Thyroid gland (tissue), 4 donors: ENCODE results near the gene LRMDA. TPM values are rescaled to one million over a fixed set of nuclear protein-coding genes. Genes with fewer than 3 reads are reported as not detected.
A peak's percentile ranks its signal among the peaks of the same experiment; 100 is the strongest.

ENCODE experiments used
- DNase-seq, 2 donors: peaks; one replicate each; pipeline ENCODE4 v3.0.0-alpha.2; 2019
- H3K27ac ChIP-seq, 3 donors: fragments of 200-600 bp; sonication (generic); 1 replicate in 2 of 3; 2 replicates in 1 of 3; pipeline ENCODE4 v1.5.1; 2016 to 2019; ENCODE audit warnings: mild to moderate bottlenecking in 1 of 3, moderate library complexity in 1 of 3
- H3K27me3 ChIP-seq: fragments of 200-600 bp; sonication (generic); one replicate; pipeline ENCODE4 v1.5.1; 2019
- H3K36me3 ChIP-seq, 2 donors: fragments of 200-600 bp; sonication (generic); one replicate each; pipeline ENCODE4 v1.5.1; 2016 to 2019
- H3K4me1 ChIP-seq, 2 donors: fragments of 200-600 bp; sonication (generic); one replicate each; pipeline ENCODE4 v1.5.1; 2017 to 2019
- H3K4me3 ChIP-seq, 3 donors: fragments of 200-600 bp; sonication (generic); replicated peaks in 1 of 3; 1 replicate in 2 of 3; 2 replicates in 1 of 3; pipeline ENCODE4 v1.5.1; 2016; ENCODE audit warnings: mild to moderate bottlenecking in 1 of 3
- H3K9me3 ChIP-seq: fragments of 200-600 bp; sonication (generic); one replicate; pipeline ENCODE4 v1.5.1; 2017
- POLR2A ChIP-seq, 2 donors: fragments of 450-650 bp; IDR thresholded peaks; one replicate each; pipeline ENCODE4 v1.6.1; 2017; ENCODE audit warnings: antibody characterized with exemption in 2 of 2, mild to moderate bottlenecking in 2 of 2, moderate library complexity in 1 of 2
- WGBS, 2 donors: methylation state at CpG; one replicate each; pipeline ENCODE4 v1.1.5; 2017; 5-methylcytosine and 5-hydroxymethylcytosine counted together
- intact Hi-C: fragments of 100-400 bp; cut with DNase I; formaldehyde crosslinking; loops from one replicate; pipeline ENCODE4 v1.15.1; 2023
- total RNA-seq, 4 donors: library from RNA; depleted of rRNA; stranded (reverse); fragments of >200 nt; gene quantifications; one replicate each; pipeline ENCODE4 v1.2.3, GENCODE V29; 2016
- TF ChIP-seq, protein P1 (sequence below), 6 experiments: fragments of 200-600 bp in 3 of 6; fragments of 450-650 bp in 3 of 6; sonication (generic) in 3 of 6; IDR thresholded peaks; one replicate each; pipeline ENCODE4 v1.5.1; 2016 to 2019; ENCODE audit warnings: antibody characterized with exemption in 6 of 6, mild to moderate bottlenecking in 2 of 6, inconsistent platforms in 1 of 6, moderate library complexity in 1 of 6

Gene LRMDA
- total RNA-seq, 4 donors from 2014 or later: 16.5 to 31.7 (median 23.2) TPM

DNA sequence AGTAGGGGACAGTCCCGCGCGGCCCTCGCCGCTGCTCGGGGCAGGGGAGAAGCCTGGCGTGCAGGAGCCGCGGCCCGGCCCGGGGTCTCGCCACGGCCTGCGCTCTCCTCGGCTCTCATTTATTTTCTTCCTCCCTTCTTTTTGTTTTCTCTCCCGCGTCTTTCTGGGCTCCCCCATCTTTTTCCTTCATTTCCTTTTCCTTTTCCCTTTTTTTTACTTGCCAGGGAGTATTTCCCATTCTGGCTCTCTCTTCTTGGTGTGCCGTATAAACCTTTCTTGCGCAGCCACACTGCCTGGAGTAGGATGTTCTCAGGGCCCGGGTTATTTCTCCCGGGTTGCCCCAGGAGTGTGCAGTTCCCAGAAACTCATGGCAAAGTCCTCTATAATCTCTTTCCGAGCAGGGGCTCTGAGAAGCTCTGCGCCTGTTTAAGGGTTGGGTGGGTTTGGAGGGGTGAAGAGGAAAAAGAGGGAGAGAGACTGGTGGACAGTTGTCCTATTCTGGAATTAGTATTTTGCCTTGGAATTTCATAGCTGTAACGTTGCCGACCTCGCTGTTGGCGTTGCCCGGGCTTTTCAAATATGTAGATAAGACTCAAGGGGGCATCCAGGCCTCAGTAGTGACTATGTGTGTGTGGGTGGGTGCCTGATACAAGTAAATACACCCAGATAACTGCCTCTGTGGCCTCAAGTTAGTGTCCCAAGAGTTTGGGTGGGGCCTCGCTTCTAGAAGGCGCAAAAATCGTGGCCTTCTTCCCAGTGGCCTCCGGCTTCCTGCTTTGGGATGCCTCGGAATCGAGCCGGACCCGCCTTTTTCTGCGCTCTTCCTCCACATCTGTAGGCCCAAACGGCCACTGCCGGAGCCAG is 25.6 kb upstream of the LRMDA start:
- WGBS, 2 donors: 82 to 84% methylated on average over 31 to 37 of the region's 39 CpGs
- peak in 1 of 2 donors; percentile 5 for DNase-seq
- H3K9me3 ChIP-seq: no peaks in the 10 kb centered on the region
- intact Hi-C loops: no loop called here
- TF ChIP-seq POLR2A (IDR thresholded peaks at IDR 0.05): no peak
- TF ChIP-seq, protein P1, sequence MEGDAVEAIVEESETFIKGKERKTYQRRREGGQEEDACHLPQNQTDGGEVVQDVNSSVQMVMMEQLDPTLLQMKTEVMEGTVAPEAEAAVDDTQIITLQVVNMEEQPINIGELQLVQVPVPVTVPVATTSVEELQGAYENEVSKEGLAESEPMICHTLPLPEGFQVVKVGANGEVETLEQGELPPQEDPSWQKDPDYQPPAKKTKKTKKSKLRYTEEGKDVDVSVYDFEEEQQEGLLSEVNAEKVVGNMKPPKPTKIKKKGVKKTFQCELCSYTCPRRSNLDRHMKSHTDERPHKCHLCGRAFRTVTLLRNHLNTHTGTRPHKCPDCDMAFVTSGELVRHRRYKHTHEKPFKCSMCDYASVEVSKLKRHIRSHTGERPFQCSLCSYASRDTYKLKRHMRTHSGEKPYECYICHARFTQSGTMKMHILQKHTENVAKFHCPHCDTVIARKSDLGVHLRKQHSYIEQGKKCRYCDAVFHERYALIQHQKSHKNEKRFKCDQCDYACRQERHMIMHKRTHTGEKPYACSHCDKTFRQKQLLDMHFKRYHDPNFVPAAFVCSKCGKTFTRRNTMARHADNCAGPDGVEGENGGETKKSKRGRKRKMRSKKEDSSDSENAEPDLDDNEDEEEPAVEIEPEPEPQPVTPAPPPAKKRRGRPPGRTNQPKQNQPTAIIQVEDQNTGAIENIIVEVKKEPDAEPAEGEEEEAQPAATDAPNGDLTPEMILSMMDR (IDR thresholded peaks at IDR 0.05): no peak
- H3K4me3 ChIP-seq: no peak overlapping the region
- H3K36me3 ChIP-seq: no peaks in the 10 kb centered on the region
- no peaks in the 10 kb centered on the region for H3K27me3 ChIP-seq
- peaks cover 9 to 14% of the 10 kb centered on the region in 2 donors for H3K4me1 ChIP-seq
- H3K27ac ChIP-seq: peak overlapping the region in 2 of 3 donors; percentile 30 to 98

DNA sequence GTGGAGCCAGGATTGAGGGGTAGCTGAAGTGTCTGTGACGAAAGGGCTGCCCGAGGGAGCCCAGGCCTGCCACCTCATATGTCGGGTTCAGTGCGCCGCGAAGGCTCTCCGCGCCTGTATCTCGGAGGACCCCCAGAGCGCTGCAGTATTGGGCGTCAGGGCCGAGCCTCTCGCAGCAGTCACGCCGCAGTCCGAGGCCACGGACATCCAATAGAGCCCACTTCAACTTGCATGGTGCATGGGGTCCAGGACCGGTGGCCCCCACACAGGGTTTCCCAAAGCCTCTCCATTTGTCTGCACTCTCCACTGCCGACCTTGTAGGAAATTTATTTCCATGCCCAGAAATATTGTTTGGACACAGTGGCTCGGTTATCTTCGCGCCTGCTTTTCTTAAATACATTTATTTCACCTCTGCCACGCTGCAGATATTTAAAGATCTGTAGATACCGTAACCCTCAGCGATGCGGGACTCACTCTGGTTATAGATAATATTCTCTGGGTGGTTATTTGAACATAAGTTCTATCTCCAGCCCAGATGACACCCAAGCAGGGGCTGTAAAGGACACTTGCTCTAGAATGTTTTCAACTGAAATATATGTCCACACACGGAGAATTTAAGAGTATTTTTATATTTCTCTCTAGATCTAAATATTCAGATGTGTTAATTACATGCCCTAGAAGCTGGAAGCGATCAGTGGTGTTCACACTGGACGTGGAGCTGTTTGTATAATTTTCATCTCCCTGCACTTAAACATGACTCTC is 24.8 kb upstream of the LRMDA start:
- Histone ChIP-seq H3K9me3 (no peaks in the 10 kb centered on the region), H3K27ac (no peak overlapping the region), H3K4me1 (peaks cover 9 to 14% of the 10 kb centered on the region in 2 donors), H3K36me3 (no peaks in the 10 kb centered on the region), H3K4me3 (no peak overlapping the region), H3K27me3 (no peaks in the 10 kb centered on the region)
- WGBS, 2 donors: 96 to 97% methylated on average over 20 to 29 of the region's 29 CpGs
- TF ChIP-seq, protein P1 (IDR thresholded peaks at IDR 0.05): no peak
- TF ChIP-seq POLR2A (IDR thresholded peaks at IDR 0.05): no peak
- intact Hi-C loops: no loop called here
- no peak for DNase-seq

DNA sequence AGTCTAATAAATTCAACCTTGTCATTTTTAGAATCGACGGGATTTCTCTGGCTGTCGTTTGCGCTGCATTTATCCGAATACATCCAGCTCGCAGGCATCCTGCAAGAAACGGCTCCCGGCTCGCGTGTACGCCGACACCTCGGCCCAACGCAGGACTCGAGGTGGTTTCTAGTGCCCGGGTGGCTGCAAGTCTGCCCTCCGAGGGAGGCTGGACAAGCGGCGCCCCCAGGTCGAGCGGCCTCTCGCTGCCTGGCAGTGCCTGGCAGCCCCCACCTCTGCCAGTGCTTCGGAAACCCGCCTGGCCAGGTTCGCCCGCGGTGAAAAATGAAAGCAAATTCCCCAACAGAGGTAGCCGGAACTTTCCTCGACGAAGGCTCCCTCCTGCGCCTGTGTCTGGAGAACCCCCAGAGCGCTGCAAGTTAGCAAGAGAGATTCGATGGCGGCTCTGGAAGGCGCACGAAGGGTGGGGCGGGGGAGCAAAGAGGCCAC is 24.2 kb upstream of the LRMDA start:
- Histone ChIP-seq H3K27ac (peak overlapping the region in 2 of 3 donors; percentile 89 to 96), H3K4me1 (peaks cover 9 to 14% of the 10 kb centered on the region in 2 donors)
- intact Hi-C loops: no loop called here

DNA sequence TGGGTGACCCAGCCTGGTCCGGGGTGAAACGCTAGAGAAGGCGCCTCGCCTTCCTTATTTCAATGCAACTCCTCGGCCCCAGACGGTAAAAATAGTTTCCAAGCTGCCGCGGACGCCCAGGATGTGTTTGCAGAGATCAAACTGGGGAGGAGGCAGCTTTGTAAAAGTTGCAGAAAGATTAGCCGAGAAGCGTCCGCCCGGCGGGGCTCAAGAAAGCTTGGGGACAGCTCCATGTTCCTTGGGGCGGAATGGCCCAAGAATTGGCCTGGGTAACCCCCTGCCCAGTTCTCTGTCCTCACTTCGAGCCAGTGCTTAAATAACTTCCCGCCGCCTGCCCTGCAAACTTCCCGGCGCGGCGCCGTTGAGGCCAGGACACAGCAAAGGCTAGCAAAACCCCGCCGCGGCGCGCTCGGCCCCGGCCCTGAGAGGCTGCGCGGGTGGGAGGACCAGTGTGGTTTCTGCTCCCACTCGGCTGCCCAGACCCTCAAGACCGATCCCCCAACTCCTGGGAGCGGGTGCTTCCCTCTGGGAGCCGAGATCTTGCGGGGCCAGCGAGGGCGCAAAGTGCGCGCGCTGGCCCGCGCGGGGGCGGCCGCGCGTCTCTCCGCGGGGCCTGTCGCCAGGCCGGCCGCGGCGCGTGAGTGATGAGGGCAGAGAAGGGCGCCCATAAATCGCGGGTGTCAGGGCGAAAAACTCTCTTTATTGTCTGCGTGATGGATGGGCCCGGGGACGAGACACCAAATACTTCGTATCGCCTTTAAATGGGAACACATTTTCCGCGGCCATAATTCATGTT is 23.5 kb upstream of the LRMDA start:
- no peaks in the 10 kb centered on the region for H3K9me3 ChIP-seq
- H3K36me3 ChIP-seq: no peaks in the 10 kb centered on the region
- peak; percentile 11 to 19 for DNase-seq
- H3K4me3 ChIP-seq: peak overlapping the region in 1 of 3 donors; percentile 80
- H3K27me3 ChIP-seq: no peaks in the 10 kb centered on the region
- peak overlapping the region; percentile 89 to 96 (median 95) for H3K27ac ChIP-seq
- no peak for TF ChIP-seq POLR2A (IDR thresholded peaks at IDR 0.05)
- TF ChIP-seq, protein P1 (IDR thresholded peaks at IDR 0.05): no peak
- intact Hi-C loops: no loop called here
- 38 to 45% methylated on average over 36 to 39 of the region's 68 CpGs for WGBS, 2 donors
- H3K4me1 ChIP-seq: peaks cover 9 to 14% of the 10 kb centered on the region in 2 donors

More for the DNA sequence above, 24.2 kb upstream of the LRMDA start:
- Histone ChIP-seq H3K4me3 (peak overlapping the region in 1 of 3 donors; percentile 80), H3K27me3 (no peaks in the 10 kb centered on the region), H3K36me3 (no peaks in the 10 kb centered on the region), H3K9me3 (no peaks in the 10 kb centered on the region)
- 68 to 83% methylated on average over 37 of the region's 37 CpGs for WGBS, 2 donors
- TF ChIP-seq POLR2A (IDR thresholded peaks at IDR 0.05): no peak
- TF ChIP-seq, protein P1 (IDR thresholded peaks at IDR 0.05): no peak
- no peak for DNase-seq
